GM19397 (cell line): ENCODE data around the gene GALNT2.

Source experiments
- ATAC-seq: cut with Tn5 transposase; IDR thresholded peaks from one replicate; pipeline ENCODE4 v1.9.1; 2021; ENCODE audit warnings: mild to moderate bottlenecking, moderate library complexity; ENCODE audit not compliant: unreplicated experiment

Gene GALNT2

DNA sequence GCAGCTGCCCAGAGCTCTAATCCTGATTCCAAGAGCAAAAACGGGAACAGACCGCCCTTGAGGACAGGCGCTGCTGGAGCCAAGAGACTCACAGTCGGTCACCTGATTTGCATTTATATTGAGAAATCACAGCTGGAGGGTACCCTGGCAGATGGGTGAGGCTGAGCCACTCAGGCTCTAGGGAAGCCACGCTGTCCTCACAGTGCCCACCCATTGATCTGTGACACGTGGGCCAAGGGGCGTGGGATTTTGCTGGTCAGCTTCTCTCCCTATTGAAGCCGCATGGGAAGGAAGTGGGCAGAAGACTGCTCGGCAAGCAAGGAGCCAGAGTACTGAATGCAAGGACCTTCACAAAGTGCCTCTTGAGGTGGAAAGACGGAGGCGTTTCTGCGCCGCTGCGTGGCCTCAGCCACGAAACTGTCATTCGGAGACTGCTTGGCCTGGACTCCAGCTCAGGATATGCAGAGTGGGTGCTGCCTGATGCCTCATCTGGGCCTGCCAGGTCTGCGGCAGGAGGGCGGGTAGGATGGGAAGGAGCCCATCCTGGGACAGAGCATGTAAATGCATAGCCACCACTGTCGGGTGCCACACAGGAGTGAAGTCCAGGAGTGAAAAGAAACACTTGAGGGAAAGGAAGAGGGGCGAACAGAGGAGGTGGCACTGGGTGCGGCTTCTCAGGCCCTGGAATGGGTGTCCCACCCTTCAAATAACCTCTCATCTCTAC is 219.3 kb downstream of the GALNT2 start:
- ATAC-seq, result no peak

DNA sequence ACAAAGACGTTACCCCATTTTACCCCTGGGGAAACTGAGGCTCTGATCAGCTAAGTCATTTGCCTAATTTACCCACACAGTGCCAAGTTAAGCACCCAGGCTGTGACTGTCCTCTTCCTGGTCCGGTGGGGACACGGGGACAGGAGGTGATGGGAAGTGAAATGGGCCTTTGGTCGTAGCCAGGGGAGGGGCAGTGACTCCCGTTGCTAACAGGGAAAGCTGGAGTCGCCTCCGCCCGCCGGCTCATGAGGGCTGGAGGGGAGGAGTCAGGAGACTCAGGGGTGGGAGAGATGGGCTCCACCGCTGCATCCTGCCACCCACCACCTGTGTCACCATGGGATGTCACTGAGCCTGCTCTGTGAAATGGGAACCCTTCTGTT is 219.8 kb downstream of the GALNT2 start:
- no peak for ATAC-seq

DNA sequence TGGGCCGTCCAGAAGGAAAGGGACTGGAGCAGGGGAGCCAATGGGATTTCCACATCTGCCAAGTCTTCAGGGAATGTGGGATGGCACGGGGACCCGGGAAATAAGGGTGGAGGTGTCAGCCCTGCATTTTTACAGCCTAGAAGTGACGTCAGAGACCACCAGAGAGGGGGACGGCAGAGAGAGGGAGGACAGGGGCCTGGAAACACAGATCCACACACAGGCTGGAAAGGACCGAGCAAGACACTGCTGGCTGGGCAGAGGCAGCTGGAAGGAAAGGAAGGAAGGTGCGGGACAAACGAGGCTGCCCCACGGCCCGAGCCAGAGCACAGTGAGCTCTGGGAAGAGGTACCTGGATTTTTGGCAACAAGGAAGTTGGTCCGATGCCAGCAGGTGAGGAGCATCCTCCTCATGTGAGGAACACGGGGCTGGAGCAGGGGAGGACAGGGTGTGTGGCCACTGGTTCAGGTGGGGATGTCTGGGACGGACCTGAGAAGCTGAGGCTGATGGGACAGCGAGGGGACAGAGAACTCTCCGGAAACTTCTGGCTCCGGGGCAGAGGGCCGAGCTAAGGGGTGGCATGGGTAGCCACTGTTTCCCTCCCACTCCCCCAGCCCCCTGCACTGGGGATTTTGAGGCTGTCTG is 220.8 kb downstream of the GALNT2 start:
- no peak for ATAC-seq

DNA sequence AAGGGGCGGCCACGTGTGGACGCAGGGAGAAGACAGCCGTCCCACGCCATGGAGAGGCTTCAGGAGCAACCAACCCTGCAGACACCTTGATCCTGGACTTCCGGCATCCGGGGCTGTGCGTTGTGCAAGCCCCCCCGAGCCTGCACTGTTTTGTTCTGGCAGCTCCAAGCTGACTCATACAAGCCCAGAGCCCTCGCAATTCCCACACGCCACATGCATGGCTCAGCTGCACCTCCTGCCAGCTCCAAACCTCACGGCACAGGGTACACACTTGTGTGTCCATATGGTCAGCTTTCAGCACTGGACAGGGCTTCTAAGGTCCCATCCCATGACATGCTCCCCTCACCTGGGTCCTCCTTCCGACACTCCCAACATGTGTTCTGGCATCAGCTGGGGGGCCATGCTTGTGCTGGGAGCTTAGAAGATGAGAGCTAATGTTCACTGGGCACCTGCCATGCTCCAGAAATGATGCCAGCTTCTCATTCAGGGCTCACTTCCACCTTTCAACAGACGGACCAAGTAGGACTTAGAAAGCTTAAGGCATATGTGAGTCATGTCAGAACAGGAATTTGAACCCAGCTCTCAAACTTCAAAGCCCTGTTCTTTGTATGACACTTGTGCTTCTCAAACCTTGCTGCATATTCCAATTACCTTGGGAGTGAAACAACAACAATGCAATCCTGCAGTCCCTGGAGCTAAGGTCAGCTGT is 221.8 kb downstream of the GALNT2 start:
- no peak for ATAC-seq

DNA sequence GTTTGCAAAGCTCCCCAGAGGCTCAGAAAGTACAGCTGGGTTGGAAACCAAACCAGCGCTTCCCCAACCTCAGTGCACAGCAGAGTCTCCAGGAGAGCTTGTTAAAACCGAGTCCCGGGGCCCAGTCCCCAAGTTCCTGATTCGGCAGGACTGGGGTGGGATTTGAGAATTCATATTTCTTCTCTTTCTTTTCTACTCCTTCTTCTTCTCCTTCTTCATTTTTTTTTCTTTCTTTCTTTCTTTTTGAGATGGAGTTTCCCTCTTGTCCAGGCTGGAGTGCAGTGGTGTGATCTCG is 222.3 kb downstream of the GALNT2 start:
- ATAC-seq, result no peak

DNA sequence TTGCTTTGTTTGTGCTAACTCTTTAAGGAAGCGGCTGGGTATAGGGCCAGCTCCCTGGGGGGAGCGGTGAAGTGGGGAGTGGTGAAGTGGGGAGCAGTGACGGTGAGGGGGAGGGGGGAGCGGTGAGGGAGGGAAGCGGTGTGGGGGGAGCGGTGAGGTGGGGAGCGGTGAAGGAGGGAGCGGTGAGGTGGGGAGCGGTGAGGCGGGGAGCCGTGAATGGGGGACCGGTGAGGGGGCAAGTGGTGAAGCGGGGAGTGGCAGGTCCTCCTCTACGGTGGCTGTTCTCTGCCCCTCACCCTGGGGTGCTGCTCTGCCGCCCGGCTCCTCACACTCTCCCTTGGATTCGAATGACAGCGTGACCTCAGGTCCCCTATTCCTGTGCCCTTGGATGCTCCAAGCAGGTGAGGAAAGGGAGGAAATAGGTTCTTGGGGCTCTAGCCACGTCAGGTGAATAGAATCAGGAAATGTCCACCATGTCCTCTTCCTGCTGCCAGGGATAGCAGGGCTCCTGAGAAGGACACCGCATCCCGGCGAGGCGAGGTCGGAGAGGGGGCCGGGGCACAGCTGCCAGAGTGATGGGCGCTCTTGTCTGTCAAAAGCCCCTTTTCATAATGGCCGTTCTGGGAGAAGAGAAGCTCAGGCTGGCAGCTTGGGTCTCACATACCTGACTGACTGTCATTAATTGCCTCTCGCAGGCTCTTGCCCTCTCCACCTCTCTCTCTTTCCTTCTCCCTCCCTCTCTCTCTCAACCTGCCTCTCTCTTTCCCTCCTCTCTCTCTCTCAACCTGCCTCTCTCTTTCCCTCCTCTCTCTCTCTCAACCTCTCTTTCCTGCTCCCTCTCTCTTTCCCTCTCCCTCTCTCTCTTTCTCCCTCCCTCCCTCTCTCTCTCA is 224.9 kb downstream of the GALNT2 start:
- no peak for ATAC-seq

DNA sequence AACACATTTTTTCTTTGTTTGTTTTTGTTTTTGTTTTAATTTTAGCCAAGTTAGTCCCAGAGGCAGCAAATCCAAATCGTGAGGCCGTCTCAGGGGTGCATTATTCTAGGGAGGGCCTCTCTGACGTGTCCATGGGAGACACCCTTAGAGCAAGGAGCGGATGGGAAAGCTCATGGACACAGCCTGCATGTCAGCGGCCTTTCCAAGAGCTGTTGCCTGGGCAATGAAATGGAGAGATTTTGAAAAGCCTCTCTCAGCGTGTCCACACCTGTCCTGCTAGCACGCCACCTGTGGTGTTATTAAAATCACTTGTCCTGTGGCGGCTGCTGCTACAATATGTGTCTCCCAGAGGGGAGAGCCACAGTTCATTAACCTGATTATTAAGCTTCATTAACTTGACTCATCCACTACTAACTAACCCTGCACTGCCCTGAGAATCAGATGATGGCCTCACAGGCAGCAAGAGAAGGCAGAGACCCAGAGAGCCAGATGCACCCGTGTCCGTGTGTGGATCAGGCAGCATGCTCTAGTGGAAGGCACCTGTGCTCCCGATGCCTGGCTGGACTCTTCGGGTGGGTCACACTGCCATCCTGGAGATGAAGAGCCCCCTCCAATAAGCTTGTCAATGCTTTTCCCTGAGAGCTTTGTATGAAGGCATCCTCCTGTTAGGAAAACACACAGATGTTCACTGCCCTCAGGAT is 225.8 kb downstream of the GALNT2 start:
- no peak for ATAC-seq

DNA sequence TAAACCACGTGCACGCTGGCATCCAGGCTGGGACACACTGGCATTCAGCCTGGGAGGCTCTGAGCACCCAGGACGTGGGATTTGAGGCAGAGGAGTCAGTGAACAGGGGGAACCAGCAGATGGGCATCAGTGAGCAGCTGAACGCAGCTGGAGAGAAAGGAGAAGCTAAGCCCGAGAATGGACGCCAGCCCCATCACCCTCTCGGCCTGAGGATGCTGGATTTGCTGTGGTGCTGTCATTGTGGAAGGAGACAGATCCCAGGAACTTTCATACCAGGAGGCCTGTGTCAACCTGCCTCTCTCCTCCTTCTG is 226.3 kb downstream of the GALNT2 start:
- no peak for ATAC-seq

DNA sequence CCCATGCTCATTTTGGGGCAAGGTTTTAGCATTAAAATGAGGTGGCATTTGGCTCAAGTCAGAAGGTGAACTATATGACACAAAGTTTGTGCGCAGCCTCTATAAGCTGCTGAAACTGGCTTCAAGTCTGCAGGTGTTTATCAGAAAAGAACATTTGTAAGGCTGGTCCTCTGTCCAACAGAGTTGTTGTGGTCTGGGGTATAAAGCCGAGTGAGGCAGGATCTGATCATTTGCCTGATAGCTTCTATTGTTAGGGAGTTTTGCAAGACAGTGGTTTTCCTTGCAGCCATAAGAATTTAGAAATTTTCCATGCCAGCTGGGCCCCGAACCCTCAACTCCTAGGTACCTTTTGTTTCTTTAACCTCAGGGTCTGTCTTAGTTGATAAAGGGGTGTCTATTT is 228.3 kb downstream of the GALNT2 start:
- no peak for ATAC-seq

DNA sequence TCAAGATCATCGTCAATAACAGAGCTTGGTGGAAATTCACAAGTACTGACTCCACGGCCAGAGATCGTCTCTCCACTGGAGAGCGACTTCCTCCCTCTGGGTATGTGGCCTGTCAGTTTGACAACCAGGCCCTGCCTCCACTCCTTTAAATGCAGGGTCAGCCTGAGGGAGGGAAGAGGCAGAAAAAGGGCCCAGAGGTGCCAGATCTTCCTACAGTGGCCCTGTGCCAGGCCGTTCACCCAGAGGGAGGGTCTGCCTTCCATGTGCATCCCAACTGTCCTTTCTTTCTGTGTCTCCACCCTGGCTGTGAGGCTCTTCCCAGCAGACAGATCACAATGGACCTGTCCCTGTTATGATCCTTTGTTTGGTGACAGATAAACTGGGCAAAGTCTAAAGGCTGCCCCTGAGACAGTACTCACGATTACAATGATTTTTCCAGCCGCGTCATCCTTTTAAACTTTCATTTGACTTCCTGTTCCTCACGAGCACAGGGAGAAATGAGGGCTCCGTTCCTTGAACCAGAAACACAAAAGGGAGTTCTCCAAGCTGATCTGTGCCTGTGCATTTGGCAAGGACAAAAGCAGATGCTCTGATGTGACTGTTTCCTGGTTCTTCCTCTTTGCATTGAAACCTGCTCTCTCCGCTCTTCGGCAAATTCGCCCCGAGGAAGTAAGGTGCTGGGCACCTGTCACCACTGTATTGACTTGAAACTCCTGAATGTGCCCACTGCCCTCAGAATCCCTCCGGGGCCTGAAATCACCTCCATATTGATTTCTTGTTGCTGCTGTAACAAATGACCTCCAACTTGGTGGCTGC is 232.4 kb downstream of the GALNT2 start:
- ATAC-seq, result no peak

DNA sequence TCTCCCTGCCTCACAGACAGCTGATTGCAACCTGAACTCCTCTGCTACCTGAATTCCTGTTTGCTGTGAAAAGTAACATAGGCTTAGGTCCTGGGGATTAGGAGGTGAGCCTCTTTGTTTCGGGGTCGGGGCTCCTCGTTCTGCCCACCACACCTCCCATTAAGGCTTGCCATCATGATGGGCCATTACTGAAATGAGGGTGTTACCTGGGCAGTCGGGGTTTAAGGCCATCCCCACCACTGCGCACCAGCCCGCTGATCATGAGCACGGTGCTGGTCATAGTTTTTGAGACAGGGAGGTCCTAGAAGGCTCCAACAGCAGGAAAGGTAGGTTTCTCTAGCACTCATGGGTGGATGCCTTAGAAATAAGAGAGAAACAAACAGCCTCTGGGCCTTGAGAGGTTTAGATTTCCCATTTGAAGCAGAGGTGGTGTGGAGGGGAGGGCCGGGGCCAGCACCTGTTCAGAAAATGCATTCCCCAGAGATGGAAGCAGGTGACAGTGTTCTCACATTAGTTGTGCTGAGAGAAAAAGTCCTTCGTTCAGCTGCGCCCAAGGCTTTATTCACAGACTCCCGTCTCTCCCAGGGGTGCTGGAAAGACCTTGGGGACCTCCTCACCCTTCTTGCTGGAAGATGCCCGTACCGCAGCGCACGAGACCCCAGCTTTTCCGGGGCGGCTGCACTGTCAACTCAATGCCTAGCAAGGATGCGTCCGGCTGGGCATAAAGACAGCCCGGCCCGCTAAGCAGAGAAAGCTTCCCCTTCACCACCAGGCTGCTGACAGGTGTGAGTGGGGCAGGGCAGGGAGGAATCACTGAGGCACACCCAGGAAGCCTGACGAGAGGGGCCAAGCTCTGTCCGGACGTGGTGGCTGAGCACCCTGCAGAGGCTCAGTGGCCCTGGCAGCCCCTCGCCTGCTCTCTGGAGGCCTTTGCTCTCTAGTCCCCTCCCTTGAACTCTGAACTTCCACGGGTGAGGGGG is 233.6 kb downstream of the GALNT2 start:
- no peak for ATAC-seq

DNA sequence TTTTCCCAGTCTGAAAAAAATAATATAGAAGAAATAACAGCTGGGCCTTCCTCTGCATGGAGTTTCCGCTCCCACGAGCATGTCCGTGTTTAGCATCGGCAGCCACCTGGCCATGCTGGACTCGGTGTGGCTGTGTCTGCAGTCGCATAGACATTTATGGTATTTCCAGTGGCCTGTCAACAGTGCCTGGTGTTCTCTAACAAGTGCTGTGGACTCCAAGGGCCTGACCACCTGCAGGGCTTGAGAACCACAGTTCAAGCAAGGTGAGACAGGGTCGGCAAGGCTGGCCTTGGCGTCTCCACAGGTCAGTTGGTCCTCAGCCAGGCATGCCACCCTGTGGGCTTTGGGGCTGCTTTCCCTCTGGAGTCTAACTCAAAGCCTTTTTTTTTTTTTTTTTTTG is 234.3 kb downstream of the GALNT2 start:
- no peak for ATAC-seq

DNA sequence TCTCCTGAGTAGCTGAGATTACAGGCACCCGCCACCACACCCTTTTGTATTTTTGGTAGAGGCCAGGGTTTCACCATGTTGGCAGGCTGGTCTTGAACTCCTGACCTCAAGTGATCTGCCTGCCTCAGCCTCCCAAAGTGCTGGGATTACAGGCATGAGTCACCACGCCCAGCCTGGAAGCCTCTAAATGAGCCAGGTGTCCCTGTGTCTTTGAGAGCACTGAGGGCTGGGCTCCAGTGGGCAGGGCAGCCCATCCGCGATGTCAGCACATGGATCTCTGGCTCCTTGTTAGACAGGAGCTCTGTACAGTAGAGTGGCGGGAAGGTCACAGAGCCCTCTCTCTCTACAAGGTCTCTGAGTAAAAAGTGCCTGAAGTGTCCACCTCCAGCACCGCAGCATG is 234.8 kb downstream of the GALNT2 start:
- ATAC-seq, result no peak

DNA sequence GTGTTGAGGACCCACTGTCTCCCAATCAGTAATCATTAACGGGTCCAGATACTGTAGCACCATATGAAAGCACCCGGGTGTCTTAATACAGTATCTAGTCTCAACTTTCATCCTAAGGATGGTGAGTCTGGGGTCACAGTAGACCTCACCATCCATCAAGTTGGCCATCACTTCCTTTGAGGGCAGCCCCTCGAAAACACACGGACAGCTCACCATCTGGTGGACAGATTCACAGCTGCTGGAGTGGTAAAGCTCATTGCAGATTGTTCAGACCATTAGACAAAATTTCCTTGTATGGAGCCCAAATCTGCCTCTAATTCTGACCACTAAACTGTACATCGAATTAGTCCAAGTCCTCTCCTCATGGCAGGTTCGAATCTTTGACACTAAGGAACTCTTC is 236.0 kb downstream of the GALNT2 start:
- no peak for ATAC-seq

DNA sequence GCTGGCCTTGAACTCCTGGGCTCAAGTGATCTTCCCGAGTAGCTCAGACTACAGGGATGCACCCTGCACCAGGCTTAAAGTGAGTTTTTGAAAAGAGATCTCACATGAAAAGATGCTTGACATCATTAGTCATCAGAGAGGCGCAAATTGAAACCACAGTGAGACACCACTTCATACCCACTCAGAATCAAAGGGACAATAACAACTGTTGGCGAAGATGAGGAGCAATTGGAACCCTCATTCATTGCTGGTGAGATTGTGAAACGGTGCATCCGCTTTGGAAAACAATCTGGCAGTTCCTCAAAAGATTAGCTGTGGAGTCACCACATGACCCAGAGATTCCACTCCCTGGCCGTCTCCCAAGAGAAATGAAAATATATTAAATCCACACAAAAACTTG is 236.8 kb downstream of the GALNT2 start:
- no peak for ATAC-seq

DNA sequence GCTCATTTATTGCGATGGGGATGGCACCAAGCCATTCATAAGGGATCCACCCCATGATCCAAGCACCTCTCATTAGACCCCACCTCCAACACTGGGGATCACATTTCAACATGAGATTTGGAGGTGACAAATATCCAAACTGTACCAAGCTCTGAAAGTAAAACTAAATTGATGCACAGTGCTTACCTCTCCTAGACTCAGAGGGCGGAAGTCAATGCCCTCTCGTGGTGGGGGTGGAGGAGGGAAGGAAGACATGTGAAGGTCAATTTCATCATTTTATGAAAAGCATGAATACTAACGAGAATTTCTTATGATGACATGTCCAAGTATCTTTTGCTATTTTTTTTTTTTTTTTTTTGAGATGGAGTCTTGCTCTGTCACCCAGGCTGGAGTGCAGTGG is 239.1 kb downstream of the GALNT2 start:
- ATAC-seq, result no peak

DNA sequence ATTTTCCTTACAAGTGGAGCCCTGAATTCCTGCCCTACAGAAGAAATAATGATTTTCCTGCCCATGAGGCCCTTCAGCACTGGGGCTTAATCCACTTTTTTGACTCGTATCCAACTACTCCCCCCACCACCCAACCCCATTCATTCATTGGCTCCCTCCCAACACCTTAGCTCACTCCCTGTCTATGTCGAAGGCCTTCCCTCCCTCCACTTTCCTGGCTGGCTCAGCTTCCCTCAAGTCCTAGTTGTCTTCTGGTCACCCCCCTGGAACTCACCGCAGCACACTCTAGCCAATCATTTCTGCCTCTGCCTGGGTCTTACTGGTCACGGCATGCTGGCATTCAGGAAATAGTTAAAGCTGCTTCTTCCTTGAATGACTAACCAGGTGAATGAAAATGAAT is 240.2 kb downstream of the GALNT2 start:
- no peak for ATAC-seq

DNA sequence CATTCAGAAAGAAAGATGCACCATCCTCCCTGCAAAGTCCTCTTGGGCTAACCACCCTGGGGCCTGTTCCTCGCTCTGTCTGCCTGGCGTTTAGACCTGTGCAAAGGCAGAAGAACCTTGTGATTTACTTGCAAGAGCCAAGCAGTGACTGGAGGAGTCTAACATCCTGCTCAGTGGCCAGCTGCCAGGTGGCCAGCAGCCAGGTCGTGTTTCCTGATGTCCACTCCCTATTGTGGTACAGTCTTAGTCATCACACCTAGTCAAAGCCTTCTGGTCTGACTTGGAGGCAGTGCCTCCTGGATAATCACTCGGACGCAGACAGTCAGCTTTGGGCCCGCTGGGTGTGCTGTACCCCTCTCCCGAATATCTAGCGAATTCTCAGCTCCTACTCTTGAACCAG is 241.0 kb downstream of the GALNT2 start:
- no peak for ATAC-seq

DNA sequence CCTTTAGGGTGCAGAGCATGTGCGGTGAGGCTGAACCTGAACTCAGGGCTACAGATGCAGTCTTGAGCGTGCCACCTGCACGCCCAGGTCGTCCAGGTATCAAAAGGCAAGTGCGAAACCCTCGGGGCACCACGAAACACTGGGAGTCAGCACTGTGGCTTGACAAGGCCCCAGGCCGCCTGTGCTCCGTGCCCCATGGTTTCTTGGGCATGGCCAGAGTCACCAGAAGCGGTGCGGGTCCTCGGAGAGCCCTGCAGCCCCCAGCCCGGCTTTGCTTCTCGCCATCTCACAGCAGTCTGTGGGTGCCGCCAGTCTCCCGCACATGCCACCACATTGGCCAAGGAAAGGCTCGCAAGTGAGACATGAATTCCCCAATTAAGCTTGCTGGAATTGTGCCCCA is 241.8 kb downstream of the GALNT2 start:
- ATAC-seq, result no peak
